ENCODE measurements around the gene SNAI3.

- TF ChIP-seq CTCF (IDR thresholded peaks at IDR 0.05) (no peak), POLR2AphosphoS5 (IDR thresholded peaks at IDR 0.05) (no peak), POLR2A (IDR thresholded peaks at IDR 0.05) (no peak)
Observed at GRCh38 chr16:88661468-88661867, 24.8 kb downstream of the SNAI3 start.
